Prostate gland (tissue), 2 donors: Measurements from ENCODE around the gene ARHGAP42.

Experiments used
- POLR2A ChIP-seq: fragments of 450-650 bp; IDR thresholded peaks from one replicate; pipeline ENCODE4 v1.6.1; 2016; ENCODE audit warnings: antibody characterized with exemption, mild to moderate bottlenecking
- POLR2AphosphoS5 ChIP-seq: sonication (generic); formaldehyde crosslinking; IDR thresholded peaks from one replicate; pipeline ENCODE4 v1.6.1; 2017; ENCODE audit warnings: antibody characterized with exemption
- TF ChIP-seq, protein P1 (sequence below), 4 experiments: fragments of 200-600 bp in 2 of 4; fragments of 450-650 bp in 2 of 4; sonication (generic) in 2 of 4; IDR thresholded peaks; 1 replicate in 3 of 4; 2 replicates in 1 of 4; pipeline ENCODE4 v1.5.1; 2016 to 2019; ENCODE audit warnings: antibody characterized with exemption in 4 of 4, mild to moderate bottlenecking in 2 of 4, moderate library complexity in 2 of 4

DNA sequence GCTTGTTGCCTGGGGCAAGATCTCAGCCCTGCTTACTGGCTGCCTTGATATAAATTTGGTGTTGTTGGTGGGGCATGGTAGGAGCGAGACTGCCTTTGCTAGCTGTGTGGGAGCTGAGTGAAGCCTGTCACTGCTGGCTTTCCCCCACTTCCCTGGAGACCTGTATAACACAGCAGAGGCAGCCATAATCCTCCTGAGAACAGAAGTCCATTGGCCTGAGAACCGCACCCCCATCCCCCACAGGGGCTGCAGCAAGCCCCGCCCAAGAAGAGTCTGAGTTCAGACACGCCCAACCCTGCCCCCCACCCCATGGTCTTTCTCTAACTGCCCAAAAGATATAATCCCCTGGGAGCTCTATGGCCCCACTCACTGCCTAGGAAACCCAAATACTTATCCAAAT lies 39.2 kb upstream of the ARHGAP42 start:
- TF ChIP-seq, protein P1, sequence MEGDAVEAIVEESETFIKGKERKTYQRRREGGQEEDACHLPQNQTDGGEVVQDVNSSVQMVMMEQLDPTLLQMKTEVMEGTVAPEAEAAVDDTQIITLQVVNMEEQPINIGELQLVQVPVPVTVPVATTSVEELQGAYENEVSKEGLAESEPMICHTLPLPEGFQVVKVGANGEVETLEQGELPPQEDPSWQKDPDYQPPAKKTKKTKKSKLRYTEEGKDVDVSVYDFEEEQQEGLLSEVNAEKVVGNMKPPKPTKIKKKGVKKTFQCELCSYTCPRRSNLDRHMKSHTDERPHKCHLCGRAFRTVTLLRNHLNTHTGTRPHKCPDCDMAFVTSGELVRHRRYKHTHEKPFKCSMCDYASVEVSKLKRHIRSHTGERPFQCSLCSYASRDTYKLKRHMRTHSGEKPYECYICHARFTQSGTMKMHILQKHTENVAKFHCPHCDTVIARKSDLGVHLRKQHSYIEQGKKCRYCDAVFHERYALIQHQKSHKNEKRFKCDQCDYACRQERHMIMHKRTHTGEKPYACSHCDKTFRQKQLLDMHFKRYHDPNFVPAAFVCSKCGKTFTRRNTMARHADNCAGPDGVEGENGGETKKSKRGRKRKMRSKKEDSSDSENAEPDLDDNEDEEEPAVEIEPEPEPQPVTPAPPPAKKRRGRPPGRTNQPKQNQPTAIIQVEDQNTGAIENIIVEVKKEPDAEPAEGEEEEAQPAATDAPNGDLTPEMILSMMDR (IDR thresholded peaks at IDR 0.05) = no peak
- no peak for TF ChIP-seq POLR2A
- TF ChIP-seq POLR2AphosphoS5 = no peak
